ENCODE data around the gene ADAMTS2. TPM values are rescaled to one million over a fixed set of nuclear protein-coding genes. Genes with fewer than 3 reads are reported as not detected.

ADAMTS2 gene
- total and polyA plus RNA-seq, 12 donors, result 4.3 to 70.3 (median 22.4) TPM

DNA sequence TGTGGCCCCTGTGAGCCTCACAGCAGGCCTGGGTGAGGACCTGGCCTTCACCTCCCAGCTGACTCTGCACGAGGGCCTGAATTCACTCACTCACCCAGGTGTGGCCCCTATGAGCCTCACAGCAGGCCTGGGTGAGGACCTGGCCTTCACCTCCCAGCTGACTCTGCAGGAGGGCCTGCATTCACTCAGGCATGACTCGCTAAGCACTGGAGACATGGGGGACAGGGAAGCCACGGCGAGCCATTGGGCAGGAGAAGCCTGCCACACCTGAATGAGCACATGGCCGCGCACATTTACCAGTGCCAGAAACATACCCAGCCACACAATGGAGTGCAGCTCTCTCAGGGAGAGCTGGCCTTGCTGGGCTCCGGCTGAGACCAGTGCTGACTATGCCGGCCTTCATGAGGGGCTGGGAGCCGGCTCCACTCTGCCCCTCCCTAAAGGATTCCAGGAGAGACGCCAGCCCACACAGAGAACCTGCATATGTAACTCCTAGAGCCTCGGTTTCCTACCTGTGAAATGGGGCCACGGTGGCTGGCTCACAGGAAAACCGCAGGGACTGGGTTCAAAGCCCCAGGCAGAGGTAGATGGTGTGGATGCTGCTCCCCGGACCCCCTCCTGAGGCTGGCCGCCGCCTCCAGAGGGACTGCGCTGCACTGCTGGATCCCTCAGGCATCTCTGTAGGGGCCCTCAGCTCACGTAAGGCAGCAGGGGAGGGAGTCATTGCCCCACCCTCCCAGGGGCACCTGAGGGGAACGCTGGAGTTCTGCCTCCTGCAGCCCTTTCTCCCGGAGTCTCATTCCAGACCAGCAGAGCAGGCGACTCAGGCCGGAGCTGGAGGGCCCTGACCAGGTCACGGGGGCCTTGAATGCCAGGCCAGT, 7.2 kb downstream of the ADAMTS2 start:
- H3K27ac ChIP-seq, result no peak overlapping the region
- intact Hi-C loops (cut with DNase I), result loop anchor here in 1 of 2 donors (10.0 kb wide), 1 partner anchor 173 kb away; no protein-coding TSS in a partner anchor
- TF ChIP-seq, protein P1, sequence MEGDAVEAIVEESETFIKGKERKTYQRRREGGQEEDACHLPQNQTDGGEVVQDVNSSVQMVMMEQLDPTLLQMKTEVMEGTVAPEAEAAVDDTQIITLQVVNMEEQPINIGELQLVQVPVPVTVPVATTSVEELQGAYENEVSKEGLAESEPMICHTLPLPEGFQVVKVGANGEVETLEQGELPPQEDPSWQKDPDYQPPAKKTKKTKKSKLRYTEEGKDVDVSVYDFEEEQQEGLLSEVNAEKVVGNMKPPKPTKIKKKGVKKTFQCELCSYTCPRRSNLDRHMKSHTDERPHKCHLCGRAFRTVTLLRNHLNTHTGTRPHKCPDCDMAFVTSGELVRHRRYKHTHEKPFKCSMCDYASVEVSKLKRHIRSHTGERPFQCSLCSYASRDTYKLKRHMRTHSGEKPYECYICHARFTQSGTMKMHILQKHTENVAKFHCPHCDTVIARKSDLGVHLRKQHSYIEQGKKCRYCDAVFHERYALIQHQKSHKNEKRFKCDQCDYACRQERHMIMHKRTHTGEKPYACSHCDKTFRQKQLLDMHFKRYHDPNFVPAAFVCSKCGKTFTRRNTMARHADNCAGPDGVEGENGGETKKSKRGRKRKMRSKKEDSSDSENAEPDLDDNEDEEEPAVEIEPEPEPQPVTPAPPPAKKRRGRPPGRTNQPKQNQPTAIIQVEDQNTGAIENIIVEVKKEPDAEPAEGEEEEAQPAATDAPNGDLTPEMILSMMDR (IDR thresholded peaks at IDR 0.05), result no peak
- TF ChIP-seq POLR2A (IDR thresholded peaks at IDR 0.05), result no peak
- H3K27me3 ChIP-seq, result no peaks in the 10 kb centered on the region
- no peak overlapping the region for H3K4me3 ChIP-seq
- no peaks in the 10 kb centered on the region for H3K4me1 ChIP-seq (replicated peaks in 1 of 2)
- no peak for DNase-seq
- 73 to 84% (median 75%) methylated on average over 9 to 23 of the region's 23 CpGs for WGBS, 4 donors
- H3K36me3 ChIP-seq (replicated peaks in 1 of 2), result no peaks in the 10 kb centered on the region
- H3K9me3 ChIP-seq (replicated peaks in 1 of 3), result no peaks in the 10 kb centered on the region

GRCh38 chr5:179336871-179337795, 8.1 kb downstream of the ADAMTS2 start:
- no peaks in the 10 kb centered on the region for H3K4me1 ChIP-seq (replicated peaks in 1 of 2)
- TF ChIP-seq, protein P1 (IDR thresholded peaks at IDR 0.05), result no peak
- no peak for TF ChIP-seq POLR2A (IDR thresholded peaks at IDR 0.05)
- intact Hi-C loops (cut with DNase I), result loop anchor here in 1 of 2 donors (10.0 kb wide), 1 partner anchor 172 kb away; no protein-coding TSS in a partner anchor
- H3K27me3 ChIP-seq, result no peaks in the 10 kb centered on the region
- WGBS, 4 donors, result 73 to 87% (median 84%) methylated on average over 16 to 25 of the region's 25 CpGs
- no peaks in the 10 kb centered on the region for H3K36me3 ChIP-seq (replicated peaks in 1 of 2)
- DNase-seq, result no peak
- H3K9me3 ChIP-seq (replicated peaks in 1 of 3), result no peaks in the 10 kb centered on the region
- H3K27ac ChIP-seq, result no peak overlapping the region
- H3K4me3 ChIP-seq, result no peak overlapping the region

DNA sequence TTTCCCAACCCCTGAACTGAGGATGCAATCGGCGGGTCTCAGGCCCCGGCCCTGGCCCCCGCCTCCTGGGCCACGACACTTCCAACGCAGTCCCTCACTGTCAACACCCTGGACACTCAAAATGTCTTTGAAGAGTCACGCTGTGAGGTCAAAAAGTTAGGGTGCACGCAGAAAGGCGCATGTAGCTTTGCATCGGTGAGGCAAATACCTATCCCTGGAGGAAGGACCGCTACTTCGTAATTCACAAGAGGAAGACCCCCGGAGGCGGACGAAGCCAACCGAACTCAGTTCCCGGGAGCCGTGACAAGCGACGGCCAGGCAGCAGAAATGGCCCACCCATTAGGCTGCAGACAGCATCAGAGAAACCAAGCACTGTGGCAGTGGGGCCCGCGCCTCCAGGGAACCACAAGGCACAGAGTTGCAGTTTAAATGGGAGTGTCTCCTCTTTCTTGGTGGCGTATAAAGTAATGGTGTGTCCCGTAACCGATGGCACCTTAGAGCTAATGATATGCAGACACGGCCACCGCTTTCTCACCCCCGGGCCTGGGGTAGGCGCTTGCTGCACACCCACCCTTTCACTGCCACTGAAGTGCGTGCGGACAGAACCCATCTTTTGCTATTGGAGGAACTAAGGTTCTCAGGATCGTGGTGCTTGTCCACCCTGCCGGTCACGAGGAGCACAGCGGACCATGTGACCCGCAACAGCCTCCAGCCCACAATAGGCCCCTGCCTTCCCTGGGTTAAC, 9.0 kb downstream of the ADAMTS2 start:
- Histone ChIP-seq H3K27ac (no peak overlapping the region), H3K27me3 (no peaks in the 10 kb centered on the region)

More for the DNA sequence above, 9.0 kb downstream of the ADAMTS2 start:
- Histone ChIP-seq H3K9me3 (replicated peaks in 1 of 3) (no peaks in the 10 kb centered on the region), H3K36me3 (replicated peaks in 1 of 2) (no peaks in the 10 kb centered on the region), H3K4me3 (no peak overlapping the region), H3K4me1 (replicated peaks in 1 of 2) (no peaks in the 10 kb centered on the region)
- TF ChIP-seq POLR2A (IDR thresholded peaks at IDR 0.05), result no peak
- TF ChIP-seq, protein P1 (IDR thresholded peaks at IDR 0.05), result no peak
- WGBS, 4 donors, result 72 to 85% (median 79%) methylated on average over 34 to 36 of the region's 36 CpGs
- intact Hi-C loops (cut with DNase I), result loop anchor here in 1 of 2 donors (10.0 kb wide), 1 partner anchor 171 kb away; no protein-coding TSS in a partner anchor
- DNase-seq, result no peak
